Medulla oblongata (tissue), 1 donor: ENCODE measurements around the gene LCN15.
"Not testable (repeated sequence)": the region's sequence is repeated elsewhere in the genome, so short reads cannot be mapped to it uniquely, and the experiment has no call there.

Experiments used
- DNase-seq: peaks from one replicate; pipeline ENCODE4 v3.0.0-alpha.2; 2015; ENCODE audit errors: extremely low spot score

The LCN15 gene

DNA sequence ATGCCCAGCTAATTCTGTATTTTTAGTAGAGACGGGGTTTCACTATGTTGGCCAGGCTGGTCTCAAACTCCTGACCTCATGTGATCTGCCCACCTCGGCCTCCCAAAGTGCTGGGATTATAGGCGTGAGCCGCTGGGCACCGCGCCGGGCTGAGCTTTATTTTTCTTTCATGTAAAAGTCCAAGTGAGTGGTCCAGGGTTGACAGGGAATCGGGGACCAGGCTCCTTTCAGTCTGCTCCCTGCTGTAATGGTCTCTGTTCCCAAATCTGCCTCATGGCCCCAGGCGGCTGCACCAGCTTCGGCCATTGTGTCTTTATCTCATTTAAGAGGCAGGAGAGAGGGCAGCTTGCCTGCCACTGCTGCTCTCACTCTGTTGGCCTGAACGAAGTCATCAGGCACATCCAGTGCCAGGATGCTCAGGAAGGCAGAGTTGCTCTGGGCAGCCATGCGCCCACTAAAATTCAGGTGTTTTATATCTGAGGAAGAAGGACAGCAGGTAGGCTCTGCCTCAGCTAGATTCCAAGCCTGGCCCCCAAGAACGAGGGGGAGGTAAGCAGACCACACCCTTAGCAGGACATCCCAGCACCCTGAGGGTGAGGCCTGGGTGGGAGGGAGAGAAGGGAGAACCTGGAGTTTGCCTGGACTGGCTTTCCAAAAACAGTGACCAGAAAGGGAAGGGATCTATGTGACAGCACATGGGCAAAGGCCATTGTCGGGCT, 30.1 kb upstream of the LCN15 start:
- DNase-seq: no peak

DNA sequence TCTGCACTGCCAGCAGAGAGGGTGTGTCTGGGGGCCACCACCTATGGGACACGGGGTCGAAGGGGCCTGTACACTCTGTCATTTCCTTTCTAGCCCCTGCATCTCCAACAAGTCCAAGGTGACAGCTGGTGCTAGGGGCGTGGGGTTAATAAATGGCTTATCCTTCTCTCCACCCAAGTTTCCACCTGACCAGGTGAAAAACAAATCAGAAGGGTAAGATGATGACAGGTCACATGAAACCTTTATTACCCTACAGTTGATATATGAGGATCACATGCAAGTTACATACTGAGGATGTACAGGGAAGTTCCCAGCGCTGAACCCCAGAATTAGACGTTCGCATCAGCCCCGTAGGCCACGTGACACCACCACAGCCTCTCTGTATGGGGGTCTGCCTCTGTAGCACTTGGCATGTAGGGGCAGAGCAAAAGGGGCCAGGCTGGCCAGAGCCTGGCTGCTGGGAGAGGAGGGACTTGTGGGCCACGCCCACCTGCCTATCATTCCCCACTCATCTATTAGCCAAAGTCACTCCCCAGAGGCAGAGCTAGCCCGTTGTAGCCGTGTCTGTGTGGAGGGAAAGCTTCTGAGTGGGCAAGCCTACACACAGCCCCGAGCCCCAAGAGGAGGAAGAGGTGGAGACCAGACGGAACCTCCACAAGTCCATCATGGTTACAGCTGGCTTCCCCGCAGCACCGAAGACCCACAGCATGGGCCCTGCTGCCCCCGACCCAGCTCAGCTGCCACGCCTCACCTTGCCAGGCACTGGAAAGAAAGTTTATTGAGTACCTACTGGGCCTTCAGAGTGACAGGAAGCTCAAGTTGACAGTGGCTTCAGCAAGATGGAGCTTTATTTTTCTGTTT, 29.0 kb upstream of the LCN15 start:
- no peak for DNase-seq

DNA sequence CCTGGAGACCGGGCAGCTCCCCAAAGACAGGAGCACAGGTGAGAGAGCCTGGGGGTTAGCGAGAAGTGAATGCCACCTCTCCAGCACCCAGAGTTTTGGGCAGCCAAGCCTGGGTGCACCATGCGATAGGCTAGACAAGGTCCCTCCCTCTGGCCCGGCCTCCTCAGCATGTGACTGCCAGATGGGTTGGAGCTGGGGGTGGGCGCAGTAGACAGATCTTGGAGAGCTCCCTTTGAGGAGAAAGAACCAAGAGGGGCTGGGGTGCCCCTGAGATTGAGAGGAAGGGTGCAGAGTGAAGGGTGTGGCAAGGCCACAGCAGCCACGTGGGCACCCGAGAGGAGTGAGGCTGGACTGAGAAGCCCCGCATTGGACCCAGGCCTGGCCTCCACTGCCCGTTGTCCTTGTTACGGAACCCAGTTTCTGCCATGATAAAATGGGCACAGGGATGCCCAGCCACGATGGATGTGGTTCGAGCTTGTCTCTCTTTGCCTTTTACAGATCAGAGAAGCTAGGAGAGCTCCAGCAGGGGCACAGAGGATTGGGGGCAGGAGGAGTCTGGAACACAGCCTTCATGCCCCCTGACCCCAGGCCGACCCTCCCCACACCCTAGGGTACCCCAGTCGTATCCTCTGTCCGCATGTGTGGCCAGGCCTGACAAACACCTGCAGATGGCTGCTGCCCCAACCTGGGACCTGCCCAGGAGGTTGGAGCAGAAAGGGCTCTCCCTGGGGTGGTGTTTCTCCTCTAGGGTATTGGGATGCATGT, 28.2 kb upstream of the LCN15 start:
- no peak for DNase-seq

DNA sequence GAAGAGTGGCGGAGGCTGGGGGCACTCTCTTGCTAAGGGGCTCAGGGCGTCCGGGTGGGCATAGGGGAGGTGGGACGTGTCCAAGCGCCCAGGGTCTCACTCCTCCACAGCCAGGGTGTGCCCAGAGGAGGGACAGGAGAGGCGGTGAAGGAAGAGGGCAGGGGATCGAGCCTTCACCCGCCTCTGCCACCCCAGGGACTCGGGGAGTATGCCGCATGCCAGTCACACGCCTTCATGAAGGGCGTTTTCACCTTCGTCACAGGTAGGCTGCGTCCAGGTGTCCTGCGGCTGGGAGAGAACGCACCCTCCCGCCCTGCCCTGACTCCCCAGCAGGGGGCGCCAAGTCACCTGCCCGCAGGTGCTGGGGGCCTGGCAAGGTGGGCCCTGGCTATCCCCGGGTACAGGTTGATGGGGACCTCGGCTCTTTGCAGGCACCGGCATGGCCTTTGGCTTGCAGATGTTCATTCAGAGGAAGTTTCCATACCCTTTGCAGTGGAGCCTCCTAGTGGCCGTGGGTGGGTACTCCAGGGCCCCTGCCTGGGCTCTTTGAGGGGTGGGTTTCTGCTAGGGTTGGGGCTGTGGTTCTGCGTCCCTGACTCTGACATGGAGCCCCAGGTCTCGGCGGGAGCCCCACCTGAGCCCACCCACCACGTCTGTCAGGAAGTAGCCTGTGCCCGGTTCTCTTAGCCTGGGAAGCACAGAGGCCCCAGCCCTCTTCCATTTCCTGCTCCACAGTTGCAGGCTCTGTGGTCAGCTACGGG, 27.4 kb upstream of the LCN15 start:
- DNase-seq: peak; percentile 40

DNA sequence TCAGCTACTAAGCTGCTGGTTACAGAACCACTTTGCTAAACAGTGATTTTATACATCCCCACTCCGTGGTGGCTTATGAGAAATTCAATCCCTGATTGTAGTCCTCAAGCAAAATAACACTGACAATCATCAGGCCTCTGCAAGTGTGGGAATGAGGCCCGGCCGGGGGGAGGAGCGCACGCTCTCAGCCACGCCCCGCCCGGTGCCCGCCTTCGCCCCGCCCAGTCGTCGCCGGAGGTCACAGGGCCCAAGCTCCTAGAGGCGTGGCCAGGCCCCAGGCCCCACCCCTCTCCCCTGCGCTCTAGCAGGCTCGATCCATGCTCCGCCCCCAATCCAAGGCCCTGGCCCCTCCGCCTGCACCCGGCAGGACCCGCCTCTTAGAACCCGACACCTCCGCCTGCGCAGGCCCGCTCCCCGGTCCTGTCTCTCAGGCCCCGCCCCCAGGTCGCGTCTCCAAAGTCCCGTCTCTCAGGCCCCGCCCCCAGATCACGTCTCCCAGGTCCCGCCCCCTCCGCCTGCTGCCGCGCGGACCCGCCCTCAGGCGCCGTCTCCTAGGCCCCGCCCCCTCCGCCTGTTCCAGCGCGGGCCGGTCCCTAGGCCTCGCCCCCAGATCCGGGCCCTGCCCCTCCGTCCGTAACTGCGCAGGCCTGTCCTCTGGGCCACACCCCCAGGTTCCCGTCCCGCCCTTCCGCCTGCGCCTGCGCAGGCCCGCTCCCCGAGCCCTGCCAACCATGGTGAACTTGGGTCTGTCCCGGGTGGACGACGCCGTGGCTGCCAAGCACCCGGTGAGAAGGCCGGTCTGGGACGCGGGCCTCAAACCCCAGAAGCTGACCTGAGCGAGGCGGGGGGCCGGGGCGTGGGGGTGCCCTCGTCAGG, 26.6 kb upstream of the LCN15 start, which contains the start of gene TMEM141:
TMEM141 (plus strand) TSS at position 705 of the 876 bp plus-strand sequence; CDS start at position 732, 27 bp downstream.
- peak; percentile 99 for DNase-seq

DNA sequence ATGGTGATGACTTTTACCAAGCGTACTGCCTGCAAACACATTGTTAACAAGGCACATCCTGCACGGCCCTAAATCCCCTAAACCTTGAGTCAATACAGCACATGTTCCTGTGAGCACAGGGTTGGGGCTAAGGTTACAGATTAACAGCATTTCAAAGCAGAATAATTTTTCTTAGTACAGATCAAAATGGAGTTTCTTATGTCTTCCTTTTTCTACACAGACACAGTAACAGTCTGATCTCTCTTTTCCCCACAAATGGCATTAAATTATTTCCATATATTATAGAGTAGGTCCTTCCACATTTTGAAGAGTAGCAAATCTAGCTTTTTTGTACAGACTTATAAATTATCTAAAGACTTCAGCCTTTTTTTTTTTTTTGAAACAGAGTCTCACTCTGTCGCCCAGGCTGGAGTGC, 25.2 kb upstream of the LCN15 start:
- no peak for DNase-seq

DNA sequence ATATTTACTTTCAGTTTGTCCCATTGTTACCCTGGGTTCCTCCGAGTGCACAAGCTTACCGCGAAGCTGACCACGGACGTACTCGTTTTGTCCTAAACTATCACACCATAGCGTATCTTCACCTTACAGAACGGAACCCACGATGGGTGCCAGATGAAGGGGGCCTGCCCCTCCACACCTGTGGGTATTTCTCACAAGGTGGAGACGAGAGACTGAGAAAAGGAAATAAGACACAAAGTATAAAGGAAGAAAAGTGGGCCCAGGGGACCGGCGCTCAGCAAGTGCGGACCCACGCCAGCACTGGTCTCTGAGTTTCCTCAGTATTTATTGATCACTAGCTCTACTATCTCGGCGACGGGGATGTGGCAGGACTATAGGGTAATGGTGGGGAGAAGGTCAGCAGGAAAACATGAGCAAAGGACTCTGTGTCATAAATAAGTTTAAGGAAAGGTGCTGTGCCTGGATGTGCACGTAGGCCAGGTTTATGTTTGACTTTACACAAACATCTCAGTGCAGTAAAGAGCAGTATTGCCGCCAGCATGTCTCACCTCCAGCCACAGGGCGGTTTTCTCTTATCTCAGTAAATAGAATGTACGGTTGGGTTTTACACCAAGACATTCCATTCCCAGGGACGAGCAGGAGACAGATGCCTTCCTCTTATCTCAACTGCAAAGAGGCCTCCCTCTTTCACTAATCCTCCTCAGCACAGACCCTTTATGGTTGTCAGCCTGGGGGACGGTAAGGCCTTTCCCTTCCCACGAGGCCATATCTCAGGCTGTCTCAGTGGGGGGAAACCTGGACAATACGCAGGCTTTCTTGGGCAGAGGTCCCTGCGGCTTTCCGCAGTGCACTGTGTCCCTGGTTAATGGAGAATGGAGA, 24.6 kb upstream of the LCN15 start:
- not testable (repeated sequence) for DNase-seq

DNA sequence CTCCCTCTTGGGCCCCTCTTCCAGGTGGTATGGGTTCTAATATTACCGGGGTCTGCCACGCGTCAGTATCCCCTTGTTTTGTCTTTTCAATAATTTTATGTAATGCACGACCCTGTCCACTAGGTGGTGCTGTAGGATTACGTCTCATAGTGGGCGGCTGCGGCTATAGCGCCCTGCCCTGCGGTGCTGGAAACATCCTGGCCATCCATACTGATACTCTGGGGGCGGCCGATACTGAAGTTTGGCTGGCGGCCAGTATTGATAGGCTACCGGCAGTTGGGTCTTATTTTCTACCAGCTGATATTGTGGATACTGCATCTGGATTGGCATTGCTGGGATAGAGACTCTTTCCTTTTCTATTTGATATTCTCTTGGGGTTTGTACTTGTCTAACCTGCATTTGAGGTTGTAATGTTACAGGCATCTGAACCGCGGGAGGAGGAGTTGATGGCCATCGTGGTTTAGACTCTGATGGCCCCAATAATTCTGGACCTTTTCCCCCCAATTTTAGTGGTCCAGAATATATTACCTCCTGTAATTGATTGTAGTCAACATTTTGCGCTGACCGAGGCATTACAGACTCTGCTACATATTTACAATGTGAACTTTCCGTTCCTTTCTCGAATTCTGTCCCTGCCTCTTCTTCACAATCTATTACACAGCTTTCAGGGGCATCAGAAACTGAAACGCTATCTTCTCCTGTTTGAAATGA, 23.5 kb upstream of the LCN15 start:
- peak; percentile 91 for DNase-seq

DNA sequence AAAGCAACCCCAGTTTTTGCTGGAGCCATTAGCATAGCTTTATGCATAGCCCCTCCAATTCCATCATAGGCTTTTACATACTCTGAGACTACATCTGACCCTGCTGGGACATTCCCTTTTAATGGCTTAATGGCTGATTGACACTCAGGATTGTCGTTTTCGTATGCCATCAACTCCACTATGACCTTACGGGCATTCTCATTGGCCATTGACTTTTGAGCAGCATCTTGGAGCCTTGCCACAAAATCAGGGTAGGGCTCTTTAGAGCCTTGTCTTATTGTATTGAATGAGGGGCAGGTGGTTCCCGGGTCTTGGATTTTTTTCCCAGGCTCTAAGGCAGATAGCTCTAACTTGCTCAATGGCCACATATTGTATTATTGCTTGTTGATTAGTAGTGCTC, 22.7 kb upstream of the LCN15 start:
- DNase-seq: peak; percentile 33

DNA sequence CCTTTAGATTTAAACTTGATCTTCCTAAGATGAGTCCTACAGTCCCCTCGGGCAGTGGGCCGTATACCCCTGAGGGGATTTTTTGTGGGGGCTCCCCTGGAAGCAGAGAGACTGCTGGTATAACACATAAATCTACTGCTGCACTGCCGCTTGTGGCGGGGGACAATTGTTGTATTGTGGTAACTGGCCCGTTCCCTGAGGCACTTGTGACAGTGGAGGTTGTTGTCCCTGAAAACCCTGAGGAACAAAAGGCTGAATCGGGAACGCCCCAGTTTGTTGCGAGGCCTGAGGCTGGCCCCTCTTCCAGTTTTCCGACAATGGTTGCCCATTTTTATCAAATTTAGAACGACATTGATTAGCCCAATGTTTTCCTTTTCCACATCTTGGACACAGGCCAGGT, 22.1 kb upstream of the LCN15 start:
- DNase-seq: peak; percentile 90

DNA sequence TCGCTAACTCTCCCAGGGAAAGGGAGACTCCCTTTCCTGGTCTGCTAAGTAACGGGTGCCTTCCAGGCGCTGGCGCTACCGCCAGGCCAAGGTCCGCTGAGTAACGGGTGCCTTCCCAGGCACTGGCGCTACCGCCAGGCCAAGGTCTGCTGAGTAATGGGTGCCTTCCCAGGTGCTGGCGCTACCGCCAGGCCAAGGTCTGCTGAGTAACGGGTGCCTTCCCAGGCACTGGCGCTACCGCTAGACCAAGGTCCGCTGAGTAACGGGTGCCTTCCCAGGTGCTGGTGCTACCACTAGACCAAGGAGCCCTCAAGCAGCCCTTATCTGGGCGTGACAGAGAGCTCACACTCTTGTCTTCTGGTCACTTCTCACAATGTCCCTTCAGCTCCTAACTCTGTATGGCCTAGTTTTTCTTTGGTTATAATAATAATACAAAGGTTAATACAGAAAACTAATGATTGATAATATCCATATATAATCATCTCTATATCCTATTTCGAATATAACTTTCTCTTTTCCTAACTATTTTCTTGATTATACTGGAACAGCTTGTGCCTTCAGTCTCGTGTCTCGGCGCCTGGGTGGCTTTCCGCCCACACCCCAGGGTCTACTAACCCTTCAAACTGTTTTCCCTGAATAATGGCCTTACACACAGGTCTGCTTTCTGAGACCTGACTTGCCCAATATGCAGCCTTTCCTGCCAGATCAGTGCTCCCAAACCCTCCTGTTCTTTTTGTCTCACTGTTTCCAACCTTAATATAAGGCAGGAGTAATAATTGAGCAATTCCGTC, 21.4 kb upstream of the LCN15 start:
- not testable (repeated sequence) for DNase-seq

DNA sequence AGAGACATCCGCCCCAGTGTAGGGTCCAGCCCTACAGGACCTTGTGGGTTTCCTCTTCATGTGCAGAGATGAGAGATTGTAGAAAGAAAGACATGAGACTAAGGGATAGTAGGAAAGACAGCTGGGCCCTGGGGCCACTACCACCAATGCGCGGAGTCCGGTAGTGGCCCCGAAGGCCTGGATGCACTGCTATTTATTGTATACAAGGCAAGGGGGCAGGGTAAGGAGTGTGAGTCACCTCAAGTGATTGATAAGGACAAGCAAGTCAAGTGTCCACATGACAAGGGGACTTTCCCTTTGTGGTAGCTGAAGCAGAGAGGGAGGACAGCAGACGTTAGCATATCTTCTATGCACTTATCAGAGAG, 20.7 kb upstream of the LCN15 start:
- no peak for DNase-seq

DNA sequence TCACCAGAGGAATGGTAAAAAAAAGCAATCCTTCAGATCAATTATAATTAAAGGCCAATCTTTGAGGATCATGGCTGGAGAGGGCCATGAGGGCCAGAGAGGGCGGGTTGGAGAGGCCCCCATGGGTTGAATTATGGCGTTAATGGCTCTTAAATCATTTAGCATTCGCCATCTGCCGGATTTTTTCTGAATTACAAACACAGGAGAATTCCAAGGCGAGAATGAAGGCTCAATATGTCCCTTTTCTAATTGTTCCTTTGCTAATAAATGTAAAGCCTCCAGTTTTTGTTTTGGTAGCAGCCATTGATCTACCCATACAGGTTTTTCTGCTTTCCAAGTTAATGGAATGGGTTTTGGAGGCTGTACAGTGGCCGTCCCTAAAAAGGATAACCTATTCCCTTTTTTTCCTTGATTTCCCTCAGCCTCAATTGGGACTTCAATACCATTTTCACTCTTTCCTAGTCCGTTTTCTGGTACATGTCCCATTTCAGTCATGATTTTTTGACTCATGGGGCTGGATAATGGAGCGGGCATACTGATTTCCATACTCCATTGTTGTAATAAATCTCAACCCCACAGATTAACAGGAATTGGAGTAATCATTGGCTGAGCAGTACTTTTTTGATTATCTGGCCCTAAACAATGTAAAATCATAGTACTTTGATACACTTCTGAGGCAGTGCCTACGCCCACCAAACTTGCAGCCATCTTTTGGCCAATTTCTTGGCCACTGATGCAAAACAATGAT, 20.1 kb upstream of the LCN15 start:
- peak; percentile 46 for DNase-seq

DNA sequence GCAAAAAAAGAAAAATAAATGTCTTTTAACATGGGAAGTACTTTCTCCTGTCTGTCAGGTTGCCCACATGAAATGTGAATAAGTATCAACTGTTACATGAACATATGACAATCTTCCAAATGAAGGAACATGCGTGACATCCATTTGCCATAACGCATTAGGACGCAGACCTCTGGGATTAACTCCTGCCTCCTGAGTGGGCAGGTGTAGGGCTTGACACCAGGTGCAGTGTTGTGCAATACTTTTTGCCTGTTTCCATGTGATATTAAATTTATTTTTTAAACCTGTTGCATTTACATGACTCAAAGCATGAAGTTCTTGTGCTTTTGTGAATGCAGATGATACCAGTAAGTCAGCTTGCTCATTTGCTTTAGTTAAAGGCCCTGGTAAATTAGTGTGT, 18.1 kb upstream of the LCN15 start:
- no peak for DNase-seq

DNA sequence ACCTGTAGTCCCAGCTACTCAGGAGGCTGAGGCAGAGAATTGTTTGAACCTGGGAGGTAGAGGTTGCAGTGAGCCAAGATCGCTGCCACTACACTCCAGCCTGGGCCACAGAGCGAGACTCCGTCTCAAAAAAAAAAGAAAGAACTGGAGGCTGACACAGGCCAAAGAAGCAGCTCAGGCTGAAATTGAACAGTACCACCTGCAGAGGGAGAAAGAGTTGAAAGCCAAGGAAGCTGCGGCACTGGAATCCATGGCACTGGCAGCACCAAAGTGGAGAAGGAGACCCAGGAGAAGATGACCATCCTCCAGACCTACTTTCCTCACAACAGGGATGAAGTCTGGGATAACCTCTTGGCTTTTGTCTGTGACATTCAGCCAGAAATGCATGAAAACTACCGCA, 15.5 kb upstream of the LCN15 start:
- no peak for DNase-seq

DNA sequence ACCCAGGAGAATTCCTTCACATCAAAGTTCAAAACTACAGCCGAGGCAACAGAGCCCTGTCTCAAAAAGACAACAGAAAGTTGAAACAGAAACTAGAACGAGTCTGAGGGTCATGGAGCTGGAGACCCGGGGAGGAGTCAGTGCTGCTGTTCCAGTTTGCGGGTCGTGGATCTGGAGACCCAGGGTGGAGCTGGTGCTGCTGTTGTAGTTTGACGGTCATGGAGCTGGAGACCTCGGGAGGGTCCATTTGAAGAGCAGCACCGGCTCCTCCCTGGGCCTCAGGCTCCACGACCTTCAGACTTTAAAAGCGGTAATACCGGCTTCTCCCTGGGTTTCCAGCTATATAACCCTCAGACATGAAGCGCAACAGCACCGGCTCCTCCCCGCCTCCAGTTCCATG, 13.0 kb upstream of the LCN15 start:
- DNase-seq: no peak

DNA sequence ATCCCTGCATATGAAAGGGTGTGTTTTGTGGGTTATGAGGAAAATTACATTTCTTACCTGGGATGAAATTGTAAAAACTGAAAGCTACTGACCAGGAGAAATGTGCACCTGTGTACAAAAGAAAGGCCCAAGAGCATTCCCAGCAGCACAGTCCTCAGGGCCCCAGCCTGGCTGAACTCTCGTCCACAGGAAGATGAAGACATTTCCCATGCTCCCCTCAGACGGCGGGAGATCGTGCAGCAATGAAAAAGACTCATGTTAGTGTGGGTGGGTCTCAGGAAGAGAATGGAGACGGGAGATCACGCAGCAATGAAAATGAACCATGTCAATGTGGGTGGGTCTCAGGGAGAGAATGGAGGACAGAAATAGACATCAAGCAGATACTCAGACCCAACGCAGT, 12.6 kb upstream of the LCN15 start:
- DNase-seq: no peak
